ENCODE data around the gene FZD4. TPM values are rescaled to one million over a fixed set of nuclear protein-coding genes. Genes with fewer than 3 reads are reported as not detected.

The FZD4 gene
- total and polyA plus RNA-seq, 2 donors (not counting 3 experiments of a cell fraction or from before 2014, with no cell fraction given): 56.6 to 112 TPM

DNA sequence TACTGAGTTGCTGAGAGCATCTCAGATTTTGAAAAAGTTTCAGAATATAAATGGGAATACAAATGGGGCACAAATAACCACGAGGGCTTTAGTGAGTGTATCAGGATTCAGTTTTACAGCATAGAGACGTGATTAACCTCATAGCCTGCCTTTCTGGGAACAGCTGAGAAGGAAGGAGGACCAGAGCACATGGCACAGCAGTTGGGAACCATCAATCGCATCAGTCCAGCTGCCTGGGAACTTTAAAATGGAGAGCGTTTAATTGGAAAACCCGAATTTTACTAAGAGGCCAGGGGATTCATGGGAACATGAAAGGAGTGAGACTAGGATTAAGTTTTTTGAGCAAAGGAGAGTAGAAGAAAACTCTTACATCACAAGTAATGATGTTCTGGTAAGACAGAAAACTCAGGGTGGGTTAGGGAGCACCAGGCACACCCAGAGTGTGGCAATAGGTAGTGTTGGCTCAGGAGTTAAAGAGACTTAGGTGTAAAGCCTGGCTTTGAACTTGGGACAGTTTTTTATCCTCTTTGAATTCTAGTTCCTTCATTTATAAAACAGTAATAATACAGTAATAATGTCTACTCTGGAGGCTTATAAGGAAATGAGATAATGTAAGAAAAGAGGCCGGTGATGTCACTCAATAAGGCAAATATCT is 40.2 kb downstream of the FZD4 start:
- POLR2A ChIA-PET: no interaction called here
- Histone ChIP-seq H3K9me3 (replicated peaks; ENCODE audit: control insufficient read depth, insufficient read depth, low read length) (no peaks in the 10 kb centered on the region), H3K27ac (ENCODE audit: insufficient read depth, low read depth, low read length) (peak overlapping the region; percentile 42), H3K9ac (replicated peaks; ENCODE audit: extremely low read depth, insufficient read depth, low read length) (no peak overlapping the region), H2AFZ (ENCODE audit: low read depth, low read length) (no peak overlapping the region), H3K4me1 (ENCODE audit: control insufficient read depth, extremely low read depth, insufficient read depth, low read length) (peaks cover 52% of the 10 kb centered on the region), H3K4me2 (ENCODE audit: insufficient read depth, low read length) (no peak overlapping the region), H3K9me1 (replicated peaks; ENCODE audit: control insufficient read depth, extremely low read depth, insufficient read depth, low read length) (no peaks in the 10 kb centered on the region), H3K36me3 (ENCODE audit: control insufficient read depth in 2 of 2, extremely low read depth in 1 of 2, insufficient read depth in 2 of 2, low read length in 2 of 2) (no peaks in the 10 kb centered on the region), H3K4me3 (replicated peaks in 1 of 3; ENCODE audit: insufficient read depth in 1 of 3, low read depth in 1 of 3, low read length in 3 of 3) (no peak overlapping the region), H4K20me1 (replicated peaks; ENCODE audit: control insufficient read depth, extremely low read depth, insufficient read depth, low read length) (no peaks in the 10 kb centered on the region), H3K79me2 (ENCODE audit: control insufficient read depth, insufficient read depth, low read length) (peaks cover 4% of the 10 kb centered on the region), H3K27me3 (ENCODE audit: control insufficient read depth in 2 of 2, insufficient read depth in 2 of 2, low read length in 2 of 2) (no peaks in the 10 kb centered on the region)
- BruUV-seq (replicated peaks): no TSS peak
- no peak for TF ChIP-seq FOS (IDR thresholded peaks at IDR 0.05; ENCODE audit: borderline replicate concordance, insufficient read depth, low read length)
- no peak for TF ChIP-seq JUN (IDR thresholded peaks at IDR 0.05; ENCODE audit: borderline replicate concordance, insufficient read depth, insufficient read length, low read depth)
- no peak for TF ChIP-seq MYC (IDR thresholded peaks at IDR 0.05; ENCODE audit: low read depth, low read length)
- TF ChIP-seq, protein P1, sequence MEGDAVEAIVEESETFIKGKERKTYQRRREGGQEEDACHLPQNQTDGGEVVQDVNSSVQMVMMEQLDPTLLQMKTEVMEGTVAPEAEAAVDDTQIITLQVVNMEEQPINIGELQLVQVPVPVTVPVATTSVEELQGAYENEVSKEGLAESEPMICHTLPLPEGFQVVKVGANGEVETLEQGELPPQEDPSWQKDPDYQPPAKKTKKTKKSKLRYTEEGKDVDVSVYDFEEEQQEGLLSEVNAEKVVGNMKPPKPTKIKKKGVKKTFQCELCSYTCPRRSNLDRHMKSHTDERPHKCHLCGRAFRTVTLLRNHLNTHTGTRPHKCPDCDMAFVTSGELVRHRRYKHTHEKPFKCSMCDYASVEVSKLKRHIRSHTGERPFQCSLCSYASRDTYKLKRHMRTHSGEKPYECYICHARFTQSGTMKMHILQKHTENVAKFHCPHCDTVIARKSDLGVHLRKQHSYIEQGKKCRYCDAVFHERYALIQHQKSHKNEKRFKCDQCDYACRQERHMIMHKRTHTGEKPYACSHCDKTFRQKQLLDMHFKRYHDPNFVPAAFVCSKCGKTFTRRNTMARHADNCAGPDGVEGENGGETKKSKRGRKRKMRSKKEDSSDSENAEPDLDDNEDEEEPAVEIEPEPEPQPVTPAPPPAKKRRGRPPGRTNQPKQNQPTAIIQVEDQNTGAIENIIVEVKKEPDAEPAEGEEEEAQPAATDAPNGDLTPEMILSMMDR (IDR thresholded peaks at IDR 0.05; ENCODE audit: extremely low read depth in 1 of 2, insufficient read depth in 1 of 2, low read depth in 1 of 2, low read length in 2 of 2): no peak
- TF ChIP-seq EZH2 (IDR thresholded peaks at IDR 0.05; ENCODE audit: borderline replicate concordance, low read depth, low read length, severe bottlenecking): no peak
- no peak for TF ChIP-seq POLR2AphosphoS5 (IDR thresholded peaks at IDR 0.05; ENCODE audit: insufficient read depth, low read depth, low read length)
- no peak for TF ChIP-seq POLR2A (IDR thresholded peaks at IDR 0.05; ENCODE audit: low read depth, low read length)
- TF ChIP-seq GATA2 (IDR thresholded peaks at IDR 0.05; ENCODE audit: insufficient read depth, insufficient read length, low read depth, low read length): no peak
- TF ChIP-seq, protein P2, sequence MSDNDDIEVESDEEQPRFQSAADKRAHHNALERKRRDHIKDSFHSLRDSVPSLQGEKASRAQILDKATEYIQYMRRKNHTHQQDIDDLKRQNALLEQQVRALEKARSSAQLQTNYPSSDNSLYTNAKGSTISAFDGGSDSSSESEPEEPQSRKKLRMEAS (IDR thresholded peaks at IDR 0.05; ENCODE audit: insufficient read depth, insufficient read length): no peak
- DNase-seq (ENCODE audit: low read depth, low spot score) (no peak), FAIRE-seq (no peak)
- intact Hi-C loops (cut with micrococcal nuclease) (loop anchor here (2.0 to 5.0 kb wide), 3 partner anchors 24 to 398 kb away; partner anchors contain the start of gene PRSS23), dilution Hi-C loops (cut with MboI; ENCODE audit: extremely low pct_ligation_motif_present, low sequenced_read_pairs) (no loop called here)
- CTCF ChIA-PET: interaction anchor here (6.5 kb wide), 1 partner anchor 45 kb away, joined by 79 read pairs; no protein-coding TSS in a partner anchor
